GM18909 (cell line): Measurements from ENCODE around the gene XPO6.

ENCODE experiments used
- ATAC-seq: cut with Tn5 transposase; IDR thresholded peaks from one replicate; pipeline ENCODE4 v1.9.1; 2021; ENCODE audit warnings: mild to moderate bottlenecking; ENCODE audit not compliant: unreplicated experiment, poor library complexity

XPO6 gene

GRCh38 chr16:28096983-28097899 is 114.5 kb downstream of the XPO6 start:
- ATAC-seq = no peak

GRCh38 chr16:28093385-28093725 is 118.4 kb downstream of the XPO6 start:
- no peak for ATAC-seq

- no peak for ATAC-seq
Measured at GRCh38 chr16:28092721-28093384, 118.9 kb downstream of the XPO6 start.

- no peak for ATAC-seq
Measured at GRCh38 chr16:28091656-28092055, 120.1 kb downstream of the XPO6 start.

GRCh38 chr16:28090646-28091377 is 121.0 kb downstream of the XPO6 start:
- no peak for ATAC-seq

DNA sequence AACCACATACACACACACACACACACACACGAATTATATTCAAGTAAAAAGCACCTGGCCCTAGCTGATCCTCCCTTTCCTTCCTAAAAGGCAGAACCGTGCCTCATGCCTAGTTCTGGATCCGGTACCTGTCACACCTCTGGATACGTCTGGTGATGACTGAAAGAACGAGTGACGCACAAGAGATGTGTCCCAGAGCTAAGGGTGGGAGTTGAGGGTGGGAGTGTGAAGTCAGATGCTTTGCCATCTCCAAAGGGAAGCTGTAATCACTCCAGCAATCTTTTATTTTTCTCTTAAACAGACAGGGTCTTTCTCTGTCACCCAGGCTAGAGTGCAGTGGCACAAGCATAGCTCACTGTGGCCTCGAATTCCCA is 121.8 kb downstream of the XPO6 start:
- ATAC-seq = no peak

DNA sequence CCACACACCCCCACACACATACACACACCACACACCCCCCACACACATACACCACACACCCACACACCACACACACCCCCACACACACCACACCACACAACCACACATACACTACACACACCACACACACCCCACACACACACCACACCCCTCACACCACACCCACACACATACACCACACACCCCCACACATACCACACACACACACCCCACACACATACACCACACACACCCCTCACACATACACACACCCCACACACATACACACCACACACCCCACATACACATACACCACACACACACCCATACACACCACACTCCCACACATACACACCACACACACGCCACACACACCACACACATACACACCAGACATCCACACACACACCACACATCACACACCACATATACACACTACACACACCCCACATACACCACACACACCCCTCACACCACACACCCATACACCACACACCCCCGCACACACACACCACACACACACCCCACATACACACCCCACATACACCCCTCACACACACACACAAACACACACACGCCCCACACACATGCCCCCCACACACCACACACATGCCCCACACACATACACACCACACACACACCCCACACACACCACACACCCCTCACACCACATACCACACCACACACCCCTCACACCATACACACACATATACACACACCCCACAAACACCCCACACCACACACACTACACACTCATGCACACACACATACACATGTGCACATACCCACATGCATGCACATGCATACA is 122.4 kb downstream of the XPO6 start:
- no peak for ATAC-seq

DNA sequence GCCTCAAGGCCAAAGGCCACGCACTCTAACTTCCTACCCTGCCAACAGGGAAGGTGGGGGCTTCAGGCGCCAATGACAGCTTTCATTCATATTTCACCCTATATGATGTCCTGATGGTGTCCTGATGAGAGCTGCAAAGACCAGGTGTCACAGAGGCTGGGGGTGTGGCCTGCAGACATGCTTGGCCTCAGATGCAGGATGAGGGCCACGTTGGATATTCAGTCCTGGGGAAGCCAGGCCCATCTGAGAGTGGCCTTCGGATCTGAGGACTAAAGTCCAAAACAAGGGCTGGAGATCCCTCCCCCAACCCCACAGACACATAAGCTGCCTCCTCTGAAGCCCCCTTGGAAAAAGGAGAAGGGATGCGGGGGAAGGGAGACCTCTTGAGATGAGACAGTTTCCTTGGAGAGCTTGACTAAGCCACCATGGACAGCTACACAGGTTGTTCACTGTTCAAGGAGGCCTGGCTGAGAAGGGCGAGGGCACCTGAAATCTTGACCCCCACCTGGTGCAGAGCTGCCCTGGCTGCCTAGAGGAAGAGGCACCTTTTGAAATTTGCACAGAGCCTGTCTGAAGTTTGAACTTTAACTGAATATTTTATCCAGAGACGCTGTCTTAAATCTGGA is 124.0 kb downstream of the XPO6 start:
- no peak for ATAC-seq

GRCh38 chr16:28087140-28087660 is 124.6 kb downstream of the XPO6 start:
- no peak for ATAC-seq

- ATAC-seq = no peak
Measured at GRCh38 chr16:28086186-28087139, 125.3 kb downstream of the XPO6 start.

- no peak for ATAC-seq
Measured at GRCh38 chr16:28085389-28086171, 126.2 kb downstream of the XPO6 start.

DNA sequence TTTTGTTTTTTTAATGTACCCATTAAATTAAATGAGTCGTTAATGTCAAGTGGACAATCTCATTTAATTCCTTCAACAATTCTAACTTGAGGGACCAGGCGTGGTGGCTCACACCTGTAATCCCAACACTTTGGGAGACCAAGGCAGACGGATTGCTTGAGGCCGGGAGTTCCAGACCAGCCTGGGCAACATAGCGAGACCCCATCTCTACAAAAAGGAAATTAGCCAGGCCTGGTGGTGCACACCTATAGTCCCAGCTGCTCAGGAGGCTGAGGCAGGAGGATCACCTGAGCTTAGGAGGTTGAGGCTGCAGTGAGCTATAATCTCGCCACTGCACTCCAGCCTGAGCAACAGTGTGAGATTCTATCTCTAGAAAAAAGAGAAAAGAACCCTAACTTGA is 127.6 kb downstream of the XPO6 start:
- no peak for ATAC-seq

DNA sequence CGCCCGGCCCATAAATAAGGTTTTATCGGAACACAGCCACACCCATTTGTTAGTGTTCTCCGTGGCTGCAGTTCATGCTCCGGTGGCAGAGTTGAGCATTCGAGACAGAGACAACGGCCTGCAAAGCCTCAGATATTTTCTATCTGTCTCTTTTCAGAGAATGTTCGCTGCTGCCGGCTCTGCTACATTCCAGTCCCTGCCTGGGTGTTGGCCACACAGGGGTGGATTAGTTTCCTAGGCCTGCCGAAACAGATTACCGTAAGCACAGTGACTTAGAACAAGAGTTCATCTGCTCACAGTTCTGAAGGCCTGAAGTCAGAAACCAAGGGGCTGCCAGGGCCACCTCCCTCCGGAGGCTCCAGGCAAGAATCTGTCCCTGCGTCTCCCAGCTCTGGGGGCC is 129.1 kb downstream of the XPO6 start:
- ATAC-seq = no peak

DNA sequence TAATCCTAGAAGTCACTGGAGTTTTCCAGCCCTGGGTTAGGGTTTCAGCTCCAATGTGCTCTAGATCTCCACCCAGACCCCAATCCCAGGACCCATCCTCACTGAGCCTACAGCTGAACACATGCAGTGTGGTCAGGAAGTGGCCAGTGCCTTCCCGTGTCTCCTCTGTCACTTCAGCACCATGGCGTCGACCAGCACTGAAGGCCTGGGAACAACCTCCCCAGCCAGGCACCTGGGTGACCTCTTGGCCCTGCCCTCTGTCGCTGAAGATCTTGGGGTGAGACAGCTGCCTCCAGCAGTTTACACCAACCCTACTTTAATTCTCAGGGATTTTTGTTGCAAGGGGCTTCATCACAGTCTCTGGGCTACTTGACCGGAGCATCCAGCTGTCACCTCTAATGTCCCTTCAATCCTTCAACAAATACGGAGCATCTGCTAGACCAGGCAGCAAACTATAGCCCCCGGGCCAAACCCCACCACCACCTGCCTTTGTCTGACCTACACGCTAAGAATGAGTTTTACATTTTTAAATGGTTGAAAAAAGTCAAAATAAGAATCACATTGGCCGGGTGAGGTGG is 130.3 kb downstream of the XPO6 start:
- no peak for ATAC-seq

GRCh38 chr16:28078261-28078660 is 133.5 kb downstream of the XPO6 start:
- no peak for ATAC-seq

DNA sequence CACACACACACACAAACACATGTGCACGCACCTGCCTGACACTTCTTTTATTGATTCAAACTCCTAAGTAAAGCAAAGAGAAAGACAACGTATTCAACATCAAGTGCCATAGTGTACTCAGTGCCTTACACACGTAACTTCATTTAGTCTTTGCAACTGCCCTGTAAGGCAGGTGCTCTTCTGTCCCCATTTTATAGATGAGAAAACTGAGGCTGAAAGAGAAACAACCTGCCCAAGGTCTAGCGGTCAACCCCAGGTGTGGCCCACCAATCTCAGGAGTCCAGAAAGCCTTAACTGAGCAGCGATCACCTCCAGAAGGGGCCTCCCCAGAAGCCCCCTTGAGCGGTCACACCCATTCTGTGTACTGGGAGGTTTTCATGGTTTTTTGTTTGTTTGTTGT is 137.9 kb downstream of the XPO6 start:
- ATAC-seq = no peak

GRCh38 chr16:28072087-28072486 is 139.7 kb downstream of the XPO6 start:
- ATAC-seq = no peak
